Sigmoid colon (tissue), 7 donors: ENCODE data around the gene CNTNAP1. TPM values are rescaled to one million over a fixed set of nuclear protein-coding genes. Genes with fewer than 3 reads are reported as not detected.

Experiments used
- DNase-seq: peaks from one replicate; pipeline ENCODE4 v3.0.0-alpha.2; 2019
- H3K27ac ChIP-seq, 4 donors: fragments of 200-600 bp; sonication (generic); one replicate each; pipeline ENCODE4 v1.5.1; 2016 to 2019; ENCODE audit warnings: mild to moderate bottlenecking in 1 of 4
- H3K27me3 ChIP-seq, 3 donors: fragments of 200-600 bp; sonication (generic); one replicate each; pipeline ENCODE4 v1.5.1; 2019; ENCODE audit warnings: mild to moderate bottlenecking in 1 of 3
- H3K36me3 ChIP-seq, 4 donors: fragments of 200-600 bp; sonication (generic); one replicate each; pipeline ENCODE4 v1.5.1; 2016 to 2019
- H3K4me1 ChIP-seq, 4 donors: fragments of 200-600 bp; sonication (generic); one replicate each; pipeline ENCODE4 v1.5.1; 2017 to 2019
- H3K4me3 ChIP-seq, 4 donors: fragments of 200-600 bp; sonication (generic); one replicate each; pipeline ENCODE4 v1.5.1; 2017 to 2019; ENCODE audit warnings: mild to moderate bottlenecking in 2 of 4, moderate library complexity in 1 of 4
- H3K9me3 ChIP-seq, 4 donors: fragments of 200-600 bp in 3 of 4; sonication (generic) in 3 of 4; one replicate each; pipeline versions ENCODE4 v1.5.1 to v1.6.1; 2013 to 2019
- CTCF ChIP-seq, 4 experiments: fragments of 450-650 bp in 3 of 4; fragments of 200-600 bp in 1 of 4; IDR thresholded peaks; one replicate each; pipeline ENCODE4 v1.5.1; 2016 to 2019; ENCODE audit warnings: antibody characterized with exemption in 4 of 4, mild to moderate bottlenecking in 3 of 4, moderate library complexity in 2 of 4
- EP300 ChIP-seq, 4 donors: sonication (generic); formaldehyde crosslinking; IDR thresholded peaks; one replicate each; pipeline ENCODE4 v1.6.1; 2017; ENCODE audit warnings: antibody characterized with exemption in 4 of 4
- POLR2A ChIP-seq, 2 donors: fragments of 450-650 bp; IDR thresholded peaks; one replicate each; pipeline ENCODE4 v1.6.1; 2016; ENCODE audit warnings: antibody characterized with exemption in 2 of 2, mild to moderate bottlenecking in 2 of 2, moderate library complexity in 2 of 2
- POLR2AphosphoS5 ChIP-seq, 4 donors: sonication (generic); formaldehyde crosslinking; IDR thresholded peaks; one replicate each; pipeline ENCODE4 v1.6.1; 2017; ENCODE audit warnings: antibody characterized with exemption in 4 of 4
- WGBS, 2 donors: extraction: QIAGEN DNeasy Blood & Tissue Kit; methylation state at CpG; one replicate each; pipeline ENCODE4 v1.1.7; 2013; 5-methylcytosine and 5-hydroxymethylcytosine counted together
- intact Hi-C: fragments of 100-400 bp; cut with DNase I; formaldehyde crosslinking; loops from one replicate; pipeline ENCODE4 v1.15.1; 2023
- polyA plus RNA-seq, 3 donors: library from polyadenylated mRNA; stranded (reverse); fragments of 200-250 nt; gene quantifications; one replicate each; pipeline ENCODE4 v1.2.3, GENCODE V29; 2013
- total RNA-seq, 4 donors: library from RNA; depleted of rRNA; stranded (reverse); fragments of >200 nt; gene quantifications; one replicate each; pipeline ENCODE4 v1.1.0, GENCODE V29; 2016
- donor health status: healthy with polysubstance abuse.
- donor health status: Bipolar disorder and iron deficiency.
- donor health status: healthy.

The CNTNAP1 gene
- total and polyA plus RNA-seq, 7 donors = under 0.01 to 46.8 (median 7.7) TPM

- DNase-seq = no peak
- Histone ChIP-seq H3K4me1 (no peaks in the 10 kb centered on the region), H3K27me3 (no peaks in the 10 kb centered on the region), H3K4me3 (no peak overlapping the region), H3K36me3 (no peaks in the 10 kb centered on the region), H3K9me3 (no peaks in the 10 kb centered on the region), H3K27ac (no peak overlapping the region)
- 25 to 34% methylated on average over 2 of the region's 2 CpGs for WGBS, 2 donors
- no peak for TF ChIP-seq EP300 (IDR thresholded peaks at IDR 0.05)
- no peak for TF ChIP-seq POLR2A (IDR thresholded peaks at IDR 0.05)
- no peak for TF ChIP-seq CTCF (IDR thresholded peaks at IDR 0.05)
- TF ChIP-seq POLR2AphosphoS5 (IDR thresholded peaks at IDR 0.05) = no peak
- intact Hi-C loops = no loop called here
These were observed 40.0 kb upstream of the CNTNAP1 start for GRCh38 chr17:42642336-42642735.

DNA sequence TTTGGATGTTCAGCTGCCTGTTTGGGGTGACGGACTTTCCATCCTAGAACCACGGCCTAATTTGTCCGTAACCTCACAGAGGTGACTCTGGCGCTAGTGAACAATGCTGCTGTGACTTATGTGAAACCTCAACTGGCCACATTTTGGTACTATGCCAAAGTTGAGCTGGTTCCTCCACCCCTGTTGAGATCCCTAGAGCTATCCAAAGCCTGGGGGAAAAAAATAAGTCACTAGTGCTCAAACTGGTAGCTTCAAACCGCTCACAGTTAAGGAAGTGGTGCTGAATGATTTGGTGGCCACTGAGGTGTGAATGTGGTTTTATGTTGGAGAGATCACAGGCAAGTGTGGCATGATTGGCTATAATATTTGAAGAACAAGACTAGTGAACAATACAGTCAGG lies 34.6 kb upstream of the CNTNAP1 start:
- Histone ChIP-seq H3K27ac (no peak overlapping the region), H3K27me3 (no peaks in the 10 kb centered on the region), H3K4me3 (no peak overlapping the region), H3K36me3 (no peaks in the 10 kb centered on the region), H3K4me1 (no peaks in the 10 kb centered on the region), H3K9me3 (no peaks in the 10 kb centered on the region)
- TF ChIP-seq CTCF (IDR thresholded peaks at IDR 0.05) (no peak), EP300 (IDR thresholded peaks at IDR 0.05) (no peak), POLR2A (IDR thresholded peaks at IDR 0.05) (no peak), POLR2AphosphoS5 (IDR thresholded peaks at IDR 0.05) (no peak)
- DNase-seq = no peak
- intact Hi-C loops = no loop called here
- WGBS, 2 donors = 76 to 88% methylated on average over 5 of the region's 5 CpGs

GRCh38 chr17:42651392-42651791 lies 30.9 kb upstream of the CNTNAP1 start:
- no peak for TF ChIP-seq EP300 (IDR thresholded peaks at IDR 0.05)
- TF ChIP-seq POLR2A (IDR thresholded peaks at IDR 0.05) = no peak
- TF ChIP-seq POLR2AphosphoS5 (IDR thresholded peaks at IDR 0.05) = no peak
- TF ChIP-seq CTCF (IDR thresholded peaks at IDR 0.05) = no peak
- intact Hi-C loops = loop anchor here (5.0 kb wide), 1 partner anchor 74 kb away; the partner anchor contains the start of gene PSMC3IP
- WGBS, 2 donors = 73 to 74% methylated on average over 4 of the region's 4 CpGs

GRCh38 chr17:42653179-42654124 lies 28.9 kb upstream of the CNTNAP1 start:
- H3K4me3 ChIP-seq = peak overlapping the region; percentile 18 to 46 (median 40)
- peak; percentile 92 for DNase-seq
- H3K4me1 ChIP-seq = peaks cover 0 to 15% (median 11%) of the 10 kb centered on the region in 4 donors
- peak overlapping the region; percentile 80 to 88 (median 85) for H3K27ac ChIP-seq
- WGBS, 2 donors = 29 to 31% methylated on average over 42 of the region's 42 CpGs
- no peaks in the 10 kb centered on the region for H3K27me3 ChIP-seq
- intact Hi-C loops = loop anchor here (1.0 to 5.0 kb wide), 2 partner anchors 44 to 76 kb away; partner anchors contain the start of genes PSMC3IP, RETREG3 and TUBG1
- H3K36me3 ChIP-seq = no peaks in the 10 kb centered on the region
- TF ChIP-seq POLR2A (IDR thresholded peaks at IDR 0.05) = no peak
- TF ChIP-seq EP300 (IDR thresholded peaks at IDR 0.05) = peak in 1 of 4 donors; percentile 8
- no peak for TF ChIP-seq CTCF (IDR thresholded peaks at IDR 0.05)
- TF ChIP-seq POLR2AphosphoS5 (IDR thresholded peaks at IDR 0.05) = peak; percentile 23 to 70 (median 60)
- H3K9me3 ChIP-seq = no peaks in the 10 kb centered on the region

More at GRCh38 chr17:42651392-42651791, 30.9 kb upstream of the CNTNAP1 start:
- H3K27me3 ChIP-seq = no peaks in the 10 kb centered on the region
- H3K9me3 ChIP-seq = no peaks in the 10 kb centered on the region
- no peak for DNase-seq
- H3K4me3 ChIP-seq = no peak overlapping the region
- H3K36me3 ChIP-seq = no peaks in the 10 kb centered on the region
- H3K4me1 ChIP-seq = peaks cover 0 to 15% (median 11%) of the 10 kb centered on the region in 4 donors
- no peak overlapping the region for H3K27ac ChIP-seq
